Stimulated activated CD8-positive, alpha-beta memory T cell treated with anti-CD3 and anti-CD28 coated beads, Interleukin-12 subunit alpha, Interleukin-12 subunit beta, amount 100 ng/mL, for 24 hours (primary cell): ENCODE data around the gene SOCS1.
A peak's percentile ranks its signal among the peaks of the same experiment; 100 is the strongest.
"Not testable (repeated sequence)": the region's sequence is repeated elsewhere in the genome, so short reads cannot be mapped to it uniquely, and the experiment has no call there.

Experiments
- DNase-seq: peaks from one replicate; pipeline ENCODE4 v3.0.0-alpha.2; 2020; ENCODE audit errors: extremely low read depth

The SOCS1 gene, protein sequence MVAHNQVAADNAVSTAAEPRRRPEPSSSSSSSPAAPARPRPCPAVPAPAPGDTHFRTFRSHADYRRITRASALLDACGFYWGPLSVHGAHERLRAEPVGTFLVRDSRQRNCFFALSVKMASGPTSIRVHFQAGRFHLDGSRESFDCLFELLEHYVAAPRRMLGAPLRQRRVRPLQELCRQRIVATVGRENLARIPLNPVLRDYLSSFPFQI

GRCh38 chr16:11255737-11256660, at the start of gene SOCS1:
Gene SOCS1, minus strand, starts transcription at chr16:11256204. Its CDS starts 726 bp downstream, at chr16:11255478.
- peak; percentile 80 for DNase-seq

- DNase-seq = no peak
These were observed 47.6 kb upstream of the SOCS1 start for GRCh38 chr16:11303405-11304138.

DNA sequence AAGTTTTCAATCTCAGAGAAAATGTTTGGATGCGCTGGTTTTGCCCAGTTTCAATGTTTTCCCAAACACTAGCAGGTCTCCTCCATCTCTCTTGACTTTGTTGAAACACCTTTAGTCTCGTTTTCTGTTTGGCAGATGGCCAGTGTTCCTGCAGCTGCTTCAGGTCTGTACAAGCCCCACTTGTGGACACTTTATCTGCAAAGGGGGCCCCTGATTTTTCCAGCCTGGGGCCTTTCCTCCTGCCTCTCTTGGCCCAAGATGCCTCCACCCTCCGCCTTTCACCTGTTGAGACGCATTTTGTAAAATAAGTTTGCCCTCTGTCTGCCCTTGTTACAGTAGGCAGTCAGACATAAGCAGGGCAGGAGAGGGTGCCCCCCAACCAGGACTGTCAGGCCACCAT, 47.0 kb upstream of the SOCS1 start:
- no peak for DNase-seq

DNA sequence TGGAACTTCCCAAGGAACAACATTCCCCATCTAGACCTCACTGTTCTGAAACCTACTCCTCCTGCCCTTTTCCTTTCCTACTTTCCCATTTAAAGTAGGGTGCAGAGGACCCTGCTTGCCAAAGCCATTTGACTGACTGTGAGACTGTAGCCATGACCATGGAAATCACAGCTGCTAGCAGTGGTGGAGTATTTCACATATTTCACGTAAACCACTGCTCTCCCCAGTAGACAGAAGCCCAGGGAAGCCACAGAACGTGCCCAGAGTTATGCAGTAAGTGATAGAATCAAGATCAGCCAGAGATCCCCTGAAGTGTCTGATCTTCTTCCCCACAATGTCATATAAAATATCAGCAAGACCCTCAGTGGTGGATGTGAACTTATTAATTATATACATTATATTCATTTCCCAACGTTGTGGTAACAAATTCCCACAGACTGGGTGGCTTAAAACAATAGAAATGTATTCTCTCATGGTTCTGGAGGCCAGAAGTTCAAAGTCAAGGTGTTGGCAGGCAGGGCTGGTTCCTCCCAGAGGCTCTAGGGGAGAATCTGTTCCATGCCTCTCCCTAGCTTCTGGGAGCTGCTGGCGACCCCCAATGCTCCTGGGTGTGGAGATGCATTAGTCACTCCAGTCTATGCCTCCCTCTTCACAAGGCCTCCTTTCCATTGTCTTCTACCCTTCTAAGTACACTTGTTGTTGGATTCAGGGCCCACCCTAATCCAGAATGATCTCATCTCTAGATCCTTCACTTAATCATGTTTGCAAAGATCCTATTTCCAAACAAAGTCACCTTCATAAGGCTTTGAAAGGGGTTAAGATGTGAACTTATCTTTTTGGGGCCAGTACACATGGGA, 45.9 kb upstream of the SOCS1 start:
- DNase-seq = no peak

DNA sequence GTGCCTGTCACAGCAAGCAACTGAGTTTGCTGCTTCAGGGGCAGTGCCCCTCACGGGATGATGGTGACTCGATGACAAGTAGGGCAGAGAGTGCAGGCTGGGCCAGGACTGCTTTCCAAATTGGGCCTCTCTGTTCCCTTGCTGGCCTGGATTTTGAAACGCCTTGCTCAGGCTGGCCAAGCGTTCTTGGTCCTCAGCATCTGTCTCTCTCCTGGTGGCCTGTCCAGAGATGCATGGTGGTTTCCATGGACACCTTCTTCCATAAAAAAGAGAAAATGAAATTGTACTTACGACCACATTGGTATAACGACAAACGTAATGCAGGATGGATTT, 44.5 kb upstream of the SOCS1 start:
- DNase-seq = no peak

DNA sequence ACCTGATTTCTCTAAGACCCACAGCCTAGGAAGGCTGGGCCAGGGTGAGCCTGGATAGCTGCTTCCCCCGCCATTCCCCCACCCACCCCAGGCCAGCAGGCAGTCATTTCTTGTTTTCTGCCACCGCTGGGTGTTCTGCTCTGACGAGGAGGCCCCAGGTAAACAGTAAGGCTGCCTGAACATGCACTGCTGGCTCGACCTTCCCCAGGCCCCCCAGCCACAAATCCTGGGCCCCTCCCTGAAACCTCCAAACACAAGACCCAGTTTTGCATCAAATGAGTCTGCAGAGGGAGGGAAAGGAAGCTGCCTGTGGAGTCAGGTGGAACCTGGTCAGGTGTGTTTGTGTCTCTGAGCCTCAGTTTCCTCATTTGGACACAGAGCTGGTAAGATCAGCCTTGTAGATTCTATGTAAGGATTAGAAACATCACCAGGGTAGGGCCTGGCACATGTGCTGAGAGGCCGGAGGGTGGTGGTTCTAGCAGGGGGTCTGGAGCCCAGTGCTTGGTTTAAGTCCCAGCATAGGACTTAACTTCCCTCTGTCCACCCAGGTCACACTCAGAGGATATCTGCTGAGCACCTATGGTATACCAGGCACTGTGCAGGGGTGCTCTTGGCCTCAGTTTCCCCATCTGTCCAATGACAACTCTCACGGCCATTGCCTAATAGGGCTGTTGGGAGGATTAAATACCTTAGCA, 44.0 kb upstream of the SOCS1 start:
- no peak for DNase-seq

GRCh38 chr16:11298950-11299547, 43.0 kb upstream of the SOCS1 start:
- not testable (repeated sequence) for DNase-seq

DNA sequence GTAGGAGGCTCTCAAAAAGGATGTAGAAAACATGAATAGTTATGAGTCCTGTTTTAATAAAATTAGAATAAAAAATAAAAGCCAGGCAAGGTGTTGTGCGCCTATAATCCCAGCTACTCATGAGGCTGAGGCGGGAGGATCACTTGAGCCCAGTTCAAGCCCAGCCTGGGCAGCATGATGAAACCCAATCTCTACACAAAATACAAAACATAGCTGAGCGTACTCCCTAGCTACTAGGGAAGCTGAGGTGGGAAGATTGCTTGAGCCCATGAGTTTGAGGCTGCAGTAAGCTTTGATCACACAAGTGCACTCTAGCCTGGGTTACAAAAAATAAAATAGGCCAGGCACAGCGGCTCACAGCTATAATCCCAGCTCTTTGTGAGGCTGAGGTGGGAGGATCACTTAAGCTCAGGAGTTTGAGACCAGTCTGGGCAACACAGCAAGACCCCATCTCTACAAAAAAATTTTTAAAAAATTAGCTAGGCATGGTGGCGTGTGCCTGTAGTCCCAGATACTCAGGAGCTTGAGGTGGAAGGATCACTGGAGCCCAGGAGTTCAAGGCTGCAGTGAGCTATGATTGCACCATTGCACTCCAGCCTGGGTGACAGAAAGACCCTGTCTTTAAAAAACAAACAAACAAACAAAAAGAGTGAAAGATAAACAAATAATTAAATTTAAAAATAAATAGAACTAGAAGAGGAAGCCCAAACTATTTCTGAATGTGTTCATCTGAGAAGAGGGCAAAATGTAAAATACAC, 42.3 kb upstream of the SOCS1 start:
- DNase-seq = no peak

- no peak for DNase-seq
These were observed 41.6 kb upstream of the SOCS1 start for GRCh38 chr16:11297492-11298142.

- DNase-seq = no peak
These were observed 40.9 kb upstream of the SOCS1 start for GRCh38 chr16:11296706-11297491.

GRCh38 chr16:11296351-11296705, 40.3 kb upstream of the SOCS1 start:
- no peak for DNase-seq

DNA sequence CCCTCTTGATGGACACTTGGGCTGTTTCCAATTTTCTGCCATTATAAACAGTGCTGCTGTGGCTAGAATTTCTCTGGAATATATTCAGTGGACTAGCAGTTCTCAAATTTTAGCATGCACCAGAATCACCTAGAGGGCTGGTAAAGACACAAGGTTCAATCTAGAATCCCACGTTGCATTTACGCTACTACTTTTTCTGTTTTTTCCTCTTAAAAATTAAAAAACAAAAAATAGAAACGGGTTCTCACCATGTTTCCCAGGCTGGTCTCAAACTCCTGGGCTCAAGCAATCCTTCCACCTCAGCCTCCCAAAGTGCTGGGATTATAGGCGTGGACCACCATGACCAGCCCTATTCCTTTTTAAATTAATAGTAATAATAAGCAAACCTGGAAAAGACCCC, 39.7 kb upstream of the SOCS1 start:
- no peak for DNase-seq

GRCh38 chr16:11292076-11292748, 36.2 kb upstream of the SOCS1 start:
- no peak for DNase-seq

DNA sequence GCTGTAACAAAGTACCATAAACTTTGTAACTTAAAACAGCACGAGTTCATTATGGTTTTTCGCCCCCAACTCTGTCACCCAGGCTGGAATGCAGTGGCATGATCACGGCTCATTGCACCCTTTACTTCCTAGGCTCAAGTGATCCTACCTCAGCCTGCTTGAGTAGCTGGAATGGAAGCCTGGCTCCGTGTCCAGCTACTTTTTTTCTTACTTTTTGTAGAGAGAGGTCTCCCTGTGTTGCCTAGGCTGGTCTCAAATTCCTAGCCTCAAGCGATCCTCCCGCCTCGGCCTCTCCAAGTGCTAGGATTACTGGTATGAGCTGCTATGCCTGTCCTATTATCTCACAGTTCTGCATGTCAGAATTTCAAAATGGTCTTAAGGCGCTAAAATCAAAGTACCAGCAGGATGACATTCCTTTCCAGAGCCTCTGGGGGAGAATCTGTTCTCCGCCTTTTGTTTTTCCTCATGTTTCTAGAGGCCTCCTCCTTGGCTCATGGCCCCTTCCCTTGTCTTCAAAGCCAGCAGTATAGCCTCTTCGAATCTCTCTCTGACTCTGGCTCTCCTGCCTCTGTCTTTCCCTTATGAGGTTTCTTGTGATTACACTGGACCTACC, 35.2 kb upstream of the SOCS1 start:
- DNase-seq = no peak

- DNase-seq = no peak
These were observed 34.3 kb upstream of the SOCS1 start for GRCh38 chr16:11290102-11290893.

GRCh38 chr16:11289696-11290095, 33.7 kb upstream of the SOCS1 start:
- DNase-seq = not testable (repeated sequence)

DNA sequence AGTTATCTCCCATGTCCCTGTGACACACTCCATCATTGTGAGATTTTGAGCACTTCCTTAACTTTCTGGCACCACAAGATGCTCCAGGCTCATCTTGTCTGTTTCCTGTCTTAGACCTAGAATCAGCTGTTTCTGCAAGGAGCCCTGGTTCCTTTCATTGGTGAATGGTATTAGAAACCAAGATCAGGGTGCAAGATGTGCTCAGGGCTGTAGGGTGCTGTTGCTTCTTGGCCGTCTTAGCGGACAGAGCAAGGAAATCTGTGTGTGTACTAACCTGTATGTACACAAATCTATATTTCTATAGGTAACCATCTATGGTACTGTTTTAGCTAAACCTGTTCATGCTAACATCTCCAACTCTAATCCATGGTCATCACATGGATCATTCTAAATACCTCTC, 33.2 kb upstream of the SOCS1 start:
- no peak for DNase-seq
